ENCODE measurements around the gene BRICD5.

The BRICD5 gene

GRCh38 chr16:2237102-2237482 is 26.4 kb upstream of the BRICD5 start:
- no peak for DNase-seq

DNA sequence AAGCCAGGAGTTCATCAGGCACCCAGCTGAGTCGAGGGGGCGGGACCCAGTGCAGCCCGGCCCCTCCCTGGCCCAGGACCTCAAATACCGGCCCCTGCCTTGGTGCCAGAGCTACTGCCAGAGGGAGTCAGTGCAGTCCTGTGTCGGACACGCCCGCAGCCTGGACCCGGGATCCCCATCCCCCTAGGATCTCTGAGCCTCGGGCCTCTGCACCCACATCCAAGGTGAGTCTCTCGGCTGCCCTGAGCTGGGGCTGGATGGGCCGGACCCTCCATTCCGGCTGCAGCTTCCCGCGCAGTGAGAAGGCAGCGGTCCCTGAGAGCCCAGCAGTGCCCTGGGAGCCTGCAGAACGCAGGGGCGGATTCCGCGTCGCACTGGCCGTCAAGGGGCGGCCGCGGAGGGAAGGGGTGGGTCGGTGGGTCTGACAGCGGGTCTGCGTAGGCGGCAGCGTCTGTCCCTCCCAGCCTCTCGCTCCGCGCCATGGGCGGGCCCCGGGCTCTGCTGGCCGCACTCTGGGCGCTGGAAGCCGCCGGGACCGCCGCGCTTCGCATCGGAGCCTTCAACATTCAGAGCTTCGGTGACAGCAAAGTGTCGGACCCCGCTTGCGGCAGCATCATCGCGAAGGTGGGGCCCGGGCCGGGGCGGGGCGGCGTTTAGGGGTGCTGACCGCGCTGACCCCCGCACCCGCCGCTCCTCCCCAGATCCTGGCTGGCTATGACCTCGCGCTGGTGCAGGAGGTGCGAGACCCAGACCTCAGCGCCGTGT is 25.9 kb upstream of the BRICD5 start, which contains the start of gene DNASE1L2:
Gene DNASE1L2 (plus strand): TSS at position 108 of the 765 bp plus-strand sequence. CDS start 373 bp downstream, at position 481.
- DNase-seq, result no peak

DNA sequence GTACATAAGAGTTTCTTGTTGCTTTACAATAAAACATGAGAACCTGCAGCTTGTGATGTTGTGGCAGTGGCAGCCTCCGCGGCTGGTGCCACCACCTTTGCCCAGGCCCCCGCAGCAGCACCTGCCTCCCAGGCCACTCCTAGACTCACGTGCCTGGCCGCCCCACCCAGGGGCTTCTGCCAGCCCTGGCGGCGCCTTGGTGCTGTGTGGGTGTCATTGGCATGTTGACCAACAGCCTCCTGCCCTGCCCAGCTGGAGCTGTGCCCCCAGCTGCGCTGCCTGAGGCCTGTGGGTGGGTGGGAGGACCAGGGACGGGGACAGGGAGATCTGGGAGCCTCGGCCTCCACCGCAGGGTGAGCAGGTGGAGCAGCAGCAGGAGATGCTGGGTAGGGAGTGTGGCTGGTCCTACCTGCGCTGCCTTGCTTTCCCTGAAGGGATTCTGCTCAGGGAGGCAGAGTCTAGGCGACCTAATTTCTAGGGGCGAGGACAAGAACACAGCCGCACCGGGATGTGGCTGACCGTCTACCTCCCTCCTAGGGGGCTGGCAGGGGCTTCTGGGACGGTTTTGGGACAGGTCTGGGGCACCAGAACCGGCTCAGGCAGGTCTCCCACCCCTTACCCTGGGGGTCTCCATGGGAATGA is 25.2 kb upstream of the BRICD5 start:
- DNase-seq, result no peak

DNA sequence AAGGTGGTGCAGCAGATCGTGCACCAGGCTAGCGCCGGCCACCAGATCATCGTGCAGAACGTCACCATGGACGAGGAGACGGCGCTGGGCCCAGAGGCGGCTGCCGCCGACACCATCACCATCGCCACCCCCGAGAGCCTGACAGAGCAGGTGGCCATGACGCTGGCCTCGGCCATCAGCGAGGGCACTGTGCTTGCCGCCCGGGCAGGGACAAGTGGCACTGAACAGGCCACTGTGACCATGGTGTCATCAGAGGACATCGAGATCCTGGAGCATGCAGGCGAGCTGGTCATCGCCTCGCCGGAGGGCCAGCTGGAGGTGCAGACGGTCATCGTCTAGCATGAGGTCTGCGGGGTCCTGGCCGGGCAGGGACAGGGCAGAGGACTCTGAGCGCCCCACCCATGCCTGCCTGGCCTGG is 24.6 kb upstream of the BRICD5 start:
- no peak for DNase-seq

DNA sequence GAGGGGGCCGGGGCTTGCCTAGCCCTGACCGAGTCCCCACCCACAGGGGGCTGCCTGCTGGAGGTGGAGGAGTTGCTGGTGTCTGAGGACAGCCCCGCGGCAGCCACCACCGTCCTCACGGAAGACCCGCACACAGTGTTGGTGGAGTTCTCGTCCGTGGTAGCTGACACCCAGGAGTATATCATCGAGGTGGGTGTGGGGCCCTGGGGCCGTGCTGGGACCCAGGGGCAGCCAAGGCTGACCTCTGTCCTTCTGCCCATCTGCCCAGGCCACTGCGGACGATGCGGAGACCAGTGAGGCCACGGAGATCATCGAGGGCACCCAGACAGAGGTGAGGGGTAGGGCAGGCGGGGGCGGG is 24.1 kb upstream of the BRICD5 start:
- DNase-seq, result no peak

GRCh38 chr16:2233872-2234812 is 23.5 kb upstream of the BRICD5 start:
- DNase-seq, result peak; percentile 28

- DNase-seq, result no peak
Observed at GRCh38 chr16:2233046-2233775, 22.5 kb upstream of the BRICD5 start.

- no peak for DNase-seq
Observed at GRCh38 chr16:2232094-2232990, 21.7 kb upstream of the BRICD5 start.

DNA sequence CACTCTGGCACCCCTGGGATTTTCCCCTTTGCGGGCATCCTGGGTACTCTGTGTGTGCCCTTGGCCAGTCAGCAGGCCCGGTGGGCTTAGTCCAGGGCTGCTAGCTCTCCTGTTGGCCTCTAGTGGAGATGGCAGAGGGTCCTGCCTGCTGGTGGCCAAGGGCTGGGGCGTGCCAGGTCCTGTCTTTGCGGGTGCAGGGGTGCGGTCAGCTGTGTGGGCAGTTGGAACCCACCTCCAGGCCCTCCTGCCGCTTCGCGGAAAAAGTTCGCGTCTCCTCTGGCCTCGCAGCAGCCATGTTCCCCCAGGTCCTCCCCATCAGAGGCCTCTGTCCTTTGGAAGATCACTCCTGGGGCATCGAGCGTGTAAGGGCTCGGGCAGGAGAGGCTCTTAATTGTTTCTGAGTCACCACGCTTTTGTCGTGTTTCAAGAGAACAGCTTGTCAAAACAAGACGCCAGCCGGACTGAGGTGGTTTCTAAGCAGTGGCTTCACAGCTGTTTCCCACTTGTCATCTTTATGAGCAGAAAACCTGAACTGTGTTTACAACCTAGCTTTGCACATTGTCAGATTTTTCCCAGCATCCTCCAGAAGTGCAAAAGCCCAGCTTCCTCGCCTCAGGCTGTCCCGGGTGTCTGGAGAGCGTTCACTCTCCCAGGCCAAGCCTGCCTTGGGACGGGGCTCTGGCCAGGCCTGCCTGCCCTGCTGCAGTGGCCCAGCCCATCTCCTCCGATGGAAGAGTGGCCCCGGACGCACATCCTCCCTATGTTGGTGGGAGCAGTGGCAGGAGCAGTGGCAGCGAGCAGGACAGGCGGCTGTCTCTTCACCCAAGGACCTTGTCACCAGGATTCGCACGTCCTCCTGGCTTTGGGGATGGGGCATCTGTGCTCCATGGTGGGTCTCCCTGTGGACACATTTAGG is 20.6 kb upstream of the BRICD5 start:
- DNase-seq, result no peak

GRCh38 chr16:2230376-2230775 is 19.7 kb upstream of the BRICD5 start:
- no peak for DNase-seq

DNA sequence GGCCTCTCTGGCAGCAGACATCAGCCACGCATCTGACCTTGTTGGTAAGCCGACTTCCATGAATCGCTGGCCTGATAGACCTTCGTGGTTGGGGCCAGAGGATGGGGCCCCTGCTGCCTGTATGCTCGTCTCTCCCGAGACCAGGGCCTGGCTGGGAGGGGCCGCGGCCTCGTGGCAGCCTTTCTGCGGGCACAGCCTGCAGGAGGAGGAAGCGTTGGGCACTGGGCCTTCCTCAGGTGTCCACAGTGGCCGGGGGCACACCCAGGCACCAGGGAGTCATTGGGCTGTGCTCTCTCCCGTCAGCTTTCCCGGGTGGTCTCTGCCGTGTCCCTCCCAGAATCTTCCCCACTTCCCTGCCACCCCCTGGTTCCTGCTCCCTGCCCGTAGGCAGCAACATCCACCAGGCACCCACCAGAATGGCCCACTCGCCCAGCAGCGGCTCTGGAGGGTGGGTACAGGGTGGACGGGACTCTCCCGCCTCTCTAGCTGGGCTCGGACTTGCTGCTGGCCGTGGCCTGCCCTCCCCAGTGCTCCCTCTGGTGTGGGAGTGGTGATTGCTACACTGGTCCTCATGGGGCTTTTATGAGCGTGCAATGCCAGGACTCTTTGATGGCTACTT is 19.1 kb upstream of the BRICD5 start:
- no peak for DNase-seq

GRCh38 chr16:2229091-2229490 is 18.4 kb upstream of the BRICD5 start:
- DNase-seq, result no peak

DNA sequence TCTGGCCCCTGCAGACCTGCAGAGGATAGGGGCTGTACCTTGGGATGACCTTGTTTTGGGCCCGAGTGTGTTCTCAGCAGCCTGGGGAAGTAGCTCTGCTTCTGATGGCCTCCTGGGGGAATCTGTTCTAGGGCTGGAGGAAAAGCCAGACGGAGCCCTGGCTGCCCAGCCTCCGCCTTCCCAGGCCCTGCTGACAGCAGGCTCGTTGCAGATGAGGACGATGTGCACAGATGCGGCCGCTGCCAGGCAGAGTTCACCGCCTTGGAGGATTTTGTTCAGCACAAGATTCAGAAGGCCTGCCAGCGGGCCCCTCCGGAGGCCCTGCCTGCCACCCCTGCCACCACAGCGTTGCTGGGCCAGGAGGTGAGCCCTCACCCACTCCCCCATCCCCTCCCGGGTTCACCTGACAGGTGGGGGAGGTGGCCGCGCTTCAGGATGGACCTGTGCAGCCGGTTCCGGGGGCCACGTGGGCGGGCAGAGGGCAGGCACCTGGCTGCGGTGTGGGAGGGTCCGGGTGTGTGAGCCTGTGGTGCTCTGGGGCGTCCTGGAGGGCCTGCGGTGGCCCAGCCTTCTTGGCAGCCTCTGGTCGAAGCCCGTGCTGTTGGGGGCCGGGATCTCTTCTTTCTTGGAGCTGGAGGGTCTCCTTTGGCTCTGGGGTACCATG is 17.6 kb upstream of the BRICD5 start:
- DNase-seq, result no peak

GRCh38 chr16:2226918-2227317 is 16.3 kb upstream of the BRICD5 start:
- DNase-seq, result no peak

GRCh38 chr16:2226245-2226793 is 15.7 kb upstream of the BRICD5 start:
- DNase-seq, result no peak

- DNase-seq, result no peak
Observed at GRCh38 chr16:2223942-2224486, 13.4 kb upstream of the BRICD5 start.

DNA sequence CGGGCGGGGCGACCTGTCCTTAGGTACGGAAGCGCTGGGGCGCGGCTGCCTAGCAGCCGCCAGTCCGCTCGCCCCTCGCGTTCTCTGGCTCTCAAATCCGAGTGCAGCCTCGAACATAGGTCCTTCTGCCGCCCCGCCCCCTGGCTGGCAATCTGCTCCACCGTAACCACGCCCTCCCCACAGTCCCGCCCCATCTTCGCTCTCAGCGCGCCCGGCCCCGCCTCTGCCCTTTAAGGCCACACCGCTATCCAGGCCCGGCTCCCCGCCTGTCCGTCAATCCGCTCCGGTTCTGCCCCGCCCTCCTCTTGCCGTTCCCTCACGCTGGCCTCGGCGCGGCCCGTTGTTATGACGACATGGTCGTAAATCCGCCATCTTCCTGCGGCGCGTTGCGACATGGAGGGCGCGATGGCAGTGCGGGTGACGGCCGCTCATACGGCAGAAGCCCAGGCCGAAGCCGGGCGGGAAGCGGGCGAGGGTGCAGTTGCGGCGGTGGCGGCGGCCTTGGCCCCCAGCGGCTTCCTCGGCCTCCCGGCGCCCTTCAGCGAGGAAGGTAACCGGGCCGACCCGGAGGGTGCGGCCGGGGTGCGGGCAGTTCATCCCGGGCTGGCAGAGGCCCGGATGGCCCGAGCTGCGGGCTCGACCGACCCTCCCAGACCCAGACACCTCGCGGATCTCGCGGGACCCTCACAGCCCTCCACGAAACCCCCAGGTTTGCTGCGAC is 12.7 kb upstream of the BRICD5 start, which contains the start of gene E4F1:
Gene E4F1 (plus strand): TSS at position 371 of the 721 bp plus-strand sequence. CDS start 23 bp downstream, at position 394.
- DNase-seq, result peak; percentile 98

- no peak for DNase-seq
Observed at GRCh38 chr16:2216330-2216729, 5.7 kb upstream of the BRICD5 start.
